Lower leg skin (tissue), 3 donors: Measurements from ENCODE around the gene TTC7B.

ENCODE experiments used
- POLR2A ChIP-seq, 2 donors: fragments of 450-650 bp; IDR thresholded peaks; one replicate each; pipeline ENCODE4 v1.6.1; 2016 to 2017; ENCODE audit warnings: antibody characterized with exemption in 2 of 2, mild to moderate bottlenecking in 1 of 2, moderate library complexity in 1 of 2
- TF ChIP-seq, protein P1 (sequence below), 3 donors: fragments of 450-650 bp; IDR thresholded peaks; one replicate each; pipeline ENCODE4 v1.5.1; 2016; ENCODE audit warnings: antibody characterized with exemption in 3 of 3, mild to moderate bottlenecking in 3 of 3, moderate library complexity in 2 of 3

DNA sequence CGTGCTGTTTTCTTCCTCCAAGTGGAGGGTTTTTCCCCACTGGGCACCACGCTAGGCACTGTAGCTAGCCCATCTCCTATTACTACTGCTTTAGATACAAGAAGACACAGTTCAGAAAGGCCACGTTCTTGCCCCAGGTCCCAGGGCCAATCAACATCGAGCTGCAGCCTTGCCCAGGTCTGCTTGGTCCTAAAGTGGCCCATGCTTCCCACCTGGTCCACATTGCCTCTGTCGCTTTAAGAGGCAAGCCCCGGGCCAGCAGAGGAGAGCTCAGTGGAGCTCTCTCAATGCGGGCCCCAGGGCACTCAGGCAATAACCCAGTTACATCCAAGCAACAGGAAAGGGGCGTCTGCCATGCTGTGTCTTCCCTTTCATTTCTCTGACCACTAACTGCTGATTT is 271.3 kb downstream of the TTC7B start:
- TF ChIP-seq, protein P1, sequence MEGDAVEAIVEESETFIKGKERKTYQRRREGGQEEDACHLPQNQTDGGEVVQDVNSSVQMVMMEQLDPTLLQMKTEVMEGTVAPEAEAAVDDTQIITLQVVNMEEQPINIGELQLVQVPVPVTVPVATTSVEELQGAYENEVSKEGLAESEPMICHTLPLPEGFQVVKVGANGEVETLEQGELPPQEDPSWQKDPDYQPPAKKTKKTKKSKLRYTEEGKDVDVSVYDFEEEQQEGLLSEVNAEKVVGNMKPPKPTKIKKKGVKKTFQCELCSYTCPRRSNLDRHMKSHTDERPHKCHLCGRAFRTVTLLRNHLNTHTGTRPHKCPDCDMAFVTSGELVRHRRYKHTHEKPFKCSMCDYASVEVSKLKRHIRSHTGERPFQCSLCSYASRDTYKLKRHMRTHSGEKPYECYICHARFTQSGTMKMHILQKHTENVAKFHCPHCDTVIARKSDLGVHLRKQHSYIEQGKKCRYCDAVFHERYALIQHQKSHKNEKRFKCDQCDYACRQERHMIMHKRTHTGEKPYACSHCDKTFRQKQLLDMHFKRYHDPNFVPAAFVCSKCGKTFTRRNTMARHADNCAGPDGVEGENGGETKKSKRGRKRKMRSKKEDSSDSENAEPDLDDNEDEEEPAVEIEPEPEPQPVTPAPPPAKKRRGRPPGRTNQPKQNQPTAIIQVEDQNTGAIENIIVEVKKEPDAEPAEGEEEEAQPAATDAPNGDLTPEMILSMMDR (IDR thresholded peaks at IDR 0.05) = no peak
- TF ChIP-seq POLR2A (IDR thresholded peaks at IDR 0.05) = no peak
